GM20000 (cell line): Measurements from ENCODE around the gene CCNY.
A peak's percentile ranks its signal among the peaks of the same experiment; 100 is the strongest.

Experiments used
- DNase-seq: peaks from one replicate; pipeline ENCODE4 v3.0.0; 2012; ENCODE audit warnings: low spot score
- TF ChIP-seq, protein P1 (sequence below): IDR thresholded peaks from 2 replicates; pipeline ENCODE4 v1.5.1; 2012; ENCODE audit warnings: mild to moderate bottlenecking, control low read depth; ENCODE audit errors: extremely low read depth, missing control alignments

CCNY gene

DNA sequence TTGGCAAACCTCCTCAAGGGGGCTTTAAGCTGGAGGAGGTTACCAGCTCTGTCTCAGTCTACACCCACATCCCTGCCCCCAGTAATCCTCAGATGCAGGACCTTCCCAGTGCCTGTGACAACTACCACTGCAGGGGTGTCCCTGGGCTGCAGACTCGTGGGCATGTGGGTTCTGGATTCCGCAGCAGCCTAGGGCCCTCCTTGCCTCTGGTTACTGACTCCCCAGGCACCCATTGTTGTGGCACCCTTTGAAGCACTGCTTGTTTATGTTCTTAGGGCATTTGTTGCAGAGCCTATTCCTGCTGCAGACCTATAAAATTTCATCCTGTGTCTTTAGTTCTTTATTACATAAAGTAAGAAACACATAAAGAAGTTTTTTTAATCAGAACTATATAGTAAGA lies 217.7 kb downstream of the CCNY start:
- no peak for DNase-seq
- TF ChIP-seq, protein P1, sequence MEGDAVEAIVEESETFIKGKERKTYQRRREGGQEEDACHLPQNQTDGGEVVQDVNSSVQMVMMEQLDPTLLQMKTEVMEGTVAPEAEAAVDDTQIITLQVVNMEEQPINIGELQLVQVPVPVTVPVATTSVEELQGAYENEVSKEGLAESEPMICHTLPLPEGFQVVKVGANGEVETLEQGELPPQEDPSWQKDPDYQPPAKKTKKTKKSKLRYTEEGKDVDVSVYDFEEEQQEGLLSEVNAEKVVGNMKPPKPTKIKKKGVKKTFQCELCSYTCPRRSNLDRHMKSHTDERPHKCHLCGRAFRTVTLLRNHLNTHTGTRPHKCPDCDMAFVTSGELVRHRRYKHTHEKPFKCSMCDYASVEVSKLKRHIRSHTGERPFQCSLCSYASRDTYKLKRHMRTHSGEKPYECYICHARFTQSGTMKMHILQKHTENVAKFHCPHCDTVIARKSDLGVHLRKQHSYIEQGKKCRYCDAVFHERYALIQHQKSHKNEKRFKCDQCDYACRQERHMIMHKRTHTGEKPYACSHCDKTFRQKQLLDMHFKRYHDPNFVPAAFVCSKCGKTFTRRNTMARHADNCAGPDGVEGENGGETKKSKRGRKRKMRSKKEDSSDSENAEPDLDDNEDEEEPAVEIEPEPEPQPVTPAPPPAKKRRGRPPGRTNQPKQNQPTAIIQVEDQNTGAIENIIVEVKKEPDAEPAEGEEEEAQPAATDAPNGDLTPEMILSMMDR, result no peak

DNA sequence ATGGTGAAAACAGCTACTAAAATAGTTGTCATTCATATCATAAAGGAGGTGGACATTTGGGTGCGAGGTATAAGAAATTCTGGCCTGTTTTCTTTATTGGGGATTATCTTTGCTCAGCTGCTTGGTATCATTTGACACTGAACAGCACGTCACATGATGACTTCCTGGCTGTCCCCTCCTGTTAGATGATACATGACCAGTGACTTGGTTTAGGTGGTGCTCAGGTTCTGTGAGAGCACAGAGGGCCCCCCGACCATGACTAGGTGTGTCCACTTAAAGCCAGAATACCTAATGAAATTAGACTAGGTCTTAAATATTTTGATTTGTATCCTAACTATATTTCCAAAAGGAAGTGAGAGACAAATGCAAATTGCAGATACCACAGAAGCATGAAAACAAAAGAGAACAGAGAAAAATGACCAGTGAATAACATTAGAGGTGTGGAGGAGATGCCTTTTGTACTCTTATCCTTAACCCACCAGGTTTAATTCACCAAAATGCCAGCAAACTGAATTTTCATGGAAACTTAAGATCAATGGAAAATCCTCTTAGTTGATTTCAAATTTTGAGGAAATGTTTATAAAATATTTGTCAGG lies 218.2 kb downstream of the CCNY start:
- TF ChIP-seq, protein P1, result no peak
- DNase-seq, result peak; percentile 30

DNA sequence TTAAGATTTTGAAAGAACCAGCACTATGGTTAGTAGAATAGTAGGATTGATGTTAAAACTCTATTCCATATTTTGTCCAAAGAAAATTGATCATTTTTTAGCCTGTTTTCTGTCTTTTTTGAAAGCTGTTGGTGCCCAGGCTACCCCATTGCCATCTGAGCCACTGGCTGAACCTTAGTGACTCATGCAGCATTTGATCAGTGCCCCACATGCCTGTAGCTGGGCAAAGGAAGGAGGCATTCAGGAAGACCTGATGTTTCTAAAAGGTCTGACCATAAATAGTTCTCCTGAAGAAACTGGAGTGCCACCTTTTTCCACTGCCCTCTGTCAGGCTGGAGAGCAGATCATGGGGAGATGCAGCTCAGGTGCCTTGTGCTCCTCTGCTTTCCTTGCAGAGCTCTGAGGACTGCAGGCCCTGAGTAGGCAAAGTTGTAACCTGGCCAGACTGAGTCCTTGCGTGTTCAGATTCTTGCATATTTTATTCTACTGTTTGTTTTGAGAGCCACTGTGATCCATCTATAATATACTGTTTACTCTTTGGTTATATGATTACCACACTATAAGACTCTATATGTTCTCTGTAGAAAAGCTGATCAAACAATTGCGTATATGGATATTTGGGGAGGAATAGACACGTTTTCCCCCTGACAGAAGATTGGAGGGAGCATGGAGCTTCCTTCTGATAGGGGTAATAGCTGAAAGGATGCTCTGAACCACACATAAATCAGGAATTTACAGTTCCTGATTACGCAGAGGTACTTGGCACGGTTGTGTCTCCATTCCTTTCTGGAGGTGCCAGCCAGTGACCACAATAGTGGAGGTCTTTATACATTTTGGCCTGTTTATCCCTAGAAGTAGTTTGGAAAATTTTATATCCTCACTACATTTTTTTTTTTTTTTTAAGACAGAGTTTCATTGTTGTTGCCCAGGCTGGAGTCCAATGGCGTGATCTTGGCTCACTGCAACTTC lies 219.9 kb downstream of the CCNY start:
- DNase-seq, result no peak

DNA sequence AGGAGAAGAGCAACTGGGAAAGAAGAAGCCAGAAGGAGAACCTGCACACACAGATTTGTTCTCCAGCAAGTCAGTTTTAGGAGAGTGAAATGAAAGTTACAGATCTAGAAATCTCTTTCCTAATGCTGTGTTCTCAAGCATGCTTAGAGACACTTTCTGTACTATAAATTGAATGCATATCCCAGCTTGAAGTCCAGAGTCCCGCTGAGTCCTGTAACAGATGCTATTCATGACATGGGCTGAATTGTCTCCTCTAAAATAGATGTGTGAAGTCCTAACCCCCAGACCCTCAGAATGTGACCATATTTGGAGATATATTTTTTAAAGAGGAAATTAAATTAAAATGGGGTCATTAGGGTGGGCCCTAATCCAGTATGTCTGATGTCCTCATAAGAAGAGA lies 222.0 kb downstream of the CCNY start:
- TF ChIP-seq, protein P1, result no peak
- DNase-seq, result no peak

More for the DNA sequence above, 219.9 kb downstream of the CCNY start:
- TF ChIP-seq, protein P1, result no peak

DNA sequence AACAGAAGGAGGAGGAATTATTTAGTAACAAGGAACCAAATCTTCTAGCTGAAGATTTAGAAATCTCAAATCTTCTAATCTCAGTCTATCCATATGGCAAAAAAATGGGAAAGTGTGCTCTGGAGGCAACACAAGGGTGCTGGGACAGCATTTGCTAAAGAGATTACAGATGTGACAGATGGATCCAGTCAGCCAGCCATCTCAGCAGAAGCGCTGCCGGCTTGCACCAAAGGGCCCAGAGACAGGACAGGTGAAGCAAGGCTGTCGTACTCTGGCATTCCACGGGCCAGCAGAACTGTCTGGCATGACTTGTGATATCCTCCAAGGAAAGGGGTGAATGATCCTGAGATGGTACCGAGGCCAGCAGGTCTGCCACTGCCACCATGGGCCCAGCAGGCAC lies 223.1 kb downstream of the CCNY start:
- TF ChIP-seq, protein P1, result no peak

DNA sequence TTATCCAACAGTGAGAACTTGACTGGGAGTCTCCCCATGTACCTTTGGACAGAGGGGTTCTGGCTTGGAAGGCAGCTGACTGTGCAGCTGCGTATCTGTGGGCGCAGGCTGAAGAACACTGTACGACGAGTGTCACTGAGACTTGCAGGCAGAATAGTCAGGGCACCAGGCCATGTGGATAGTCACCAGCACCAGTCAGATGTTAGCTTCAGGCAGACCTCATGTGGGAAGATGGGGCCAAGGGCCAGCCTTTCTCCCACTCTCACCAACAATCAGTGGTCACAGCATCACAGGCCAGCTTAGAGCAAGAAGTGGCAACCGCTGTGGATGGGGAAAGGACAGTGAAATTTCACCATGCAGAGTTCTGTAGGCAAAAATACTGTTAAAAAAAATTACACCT lies 225.4 kb downstream of the CCNY start:
- no peak for DNase-seq
- TF ChIP-seq, protein P1, result no peak

More for the DNA sequence above, 223.1 kb downstream of the CCNY start:
- DNase-seq, result no peak

DNA sequence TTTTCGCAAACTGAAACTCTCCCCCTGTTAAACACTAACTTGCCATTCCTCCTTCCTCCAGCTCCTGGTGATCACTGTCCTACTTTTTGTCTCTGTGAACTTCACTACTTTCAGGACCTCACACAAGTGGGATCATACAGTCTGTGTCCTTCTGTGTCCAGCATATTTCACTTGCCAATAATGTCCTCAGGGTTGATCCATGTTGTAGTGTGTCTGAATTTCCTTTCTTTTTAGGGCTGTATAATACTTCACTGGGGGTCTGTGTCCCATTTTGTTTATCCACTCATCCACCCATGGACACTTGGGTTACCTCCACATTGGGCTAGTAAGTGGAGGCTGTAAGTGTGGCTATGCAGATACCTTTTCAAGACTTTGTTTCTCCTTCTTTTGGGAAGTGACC lies 226.1 kb downstream of the CCNY start:
- DNase-seq, result no peak
- TF ChIP-seq, protein P1, result no peak
